Neural cell (in vitro differentiated cells): Measurements from ENCODE around the gene NRIP3. TPM values are rescaled to one million over a fixed set of nuclear protein-coding genes. Genes with fewer than 3 reads are reported as not detected.

ENCODE experiments used
- H2AFZ ChIP-seq: fragments of 200-600, 300-800 bp; sonication (generic), shearing (Covaris generic); 2 replicates; pipeline ENCODE4 v1.6.0; 2014; ENCODE audit warnings: low read depth, mild to moderate bottlenecking, antibody characterized with exemption, low read length, moderate library complexity
- H3F3A ChIP-seq: fragments of 200-600 bp; shearing (Covaris generic); 2 replicates; pipeline ENCODE4 v1.6.1; 2016; ENCODE audit warnings: mild to moderate bottlenecking, moderate library complexity, mixed read lengths, antibody characterized with exemption, low read length; ENCODE audit not compliant: insufficient read depth, poor library complexity, severe bottlenecking
- H3K27ac ChIP-seq: fragments of 200-600, 300-800 bp; sonication (generic), shearing (Covaris generic); 2 replicates; pipeline ENCODE4 v1.5.1; 2014; ENCODE audit warnings: mild to moderate bottlenecking, low read length, moderate library complexity
- H3K27me3 ChIP-seq: fragments of 300-800, 200-600 bp; sonication (generic), shearing (Covaris generic); 2 replicates; pipeline ENCODE4 v1.6.0; 2014; ENCODE audit warnings: mild to moderate bottlenecking, low read depth, low read length, moderate library complexity; ENCODE audit not compliant: insufficient read depth
- H3K36me3 ChIP-seq: fragments of 300-800, 200-600 bp; sonication (generic), shearing (Covaris generic); 2 replicates; pipeline ENCODE4 v1.5.1; 2014; ENCODE audit warnings: mild to moderate bottlenecking, antibody characterized with exemption, low read length, moderate library complexity; ENCODE audit not compliant: insufficient read depth
- H3K4me2 ChIP-seq: fragments of 300-800, 200-600 bp; sonication (generic), shearing (Covaris generic); 2 replicates; pipeline ENCODE4 v1.6.0; 2014; ENCODE audit warnings: mild to moderate bottlenecking, low read length
- H3K4me3 ChIP-seq: fragments of 300-800, 200-600 bp; sonication (generic), shearing (Covaris generic); 2 replicates; pipeline ENCODE4 v1.5.1; 2014; ENCODE audit warnings: mild to moderate bottlenecking, low read length, moderate library complexity
- H3K79me2 ChIP-seq: fragments of 200-600 bp; shearing (Covaris generic); replicated peaks from 2 replicates; pipeline ENCODE4 v1.6.0; 2014; ENCODE audit warnings: mild to moderate bottlenecking, low read length, moderate library complexity; ENCODE audit not compliant: insufficient read depth
- H3K9ac ChIP-seq: fragments of 300-800, 200-600 bp; sonication (generic), shearing (Covaris generic); 2 replicates; pipeline ENCODE4 v1.6.1; 2016; ENCODE audit warnings: mild to moderate bottlenecking, low read length, mixed read lengths
- H3K9me2 ChIP-seq: fragments of 200-600 bp; shearing (Covaris generic); 2 replicates; pipeline ENCODE4 v1.6.1; 2016; ENCODE audit warnings: mild to moderate bottlenecking, low read length, mixed read lengths; ENCODE audit not compliant: insufficient read depth
- H3K9me3 ChIP-seq: fragments of 200-600, 300-800 bp; sonication (generic), shearing (Covaris generic); 2 replicates; pipeline ENCODE4 v1.6.1; 2016; ENCODE audit warnings: mild to moderate bottlenecking, mixed run types, low read length, moderate library complexity, mixed read lengths
- H4K20me1 ChIP-seq: fragments of 200-600 bp; shearing (Covaris generic); 2 replicates; pipeline ENCODE4 v1.6.1; 2016; ENCODE audit warnings: mild to moderate bottlenecking, mixed run types; ENCODE audit not compliant: insufficient read depth
- CTCF ChIP-seq: fragments of 450-650 bp; IDR thresholded peaks from 2 replicates; pipeline ENCODE4 v1.5.1; 2014; ENCODE audit warnings: antibody characterized with exemption, mild to moderate bottlenecking, moderate library complexity; ENCODE audit not compliant: poor library complexity, severe bottlenecking
- EP300 ChIP-seq: fragments of 450-650 bp; conservative IDR thresholded peaks from 2 replicates; pipeline ENCODE4 v1.6.1; 2014; ENCODE audit warnings: antibody characterized with exemption, mild to moderate bottlenecking, moderate library complexity; ENCODE audit not compliant: poor library complexity, severe bottlenecking
- EZH2 ChIP-seq: fragments of 200-600, 300-800 bp; shearing (Covaris generic), sonication (generic); IDR thresholded peaks from 2 replicates; pipeline ENCODE4 v1.6.1; 2014; ENCODE audit warnings: antibody characterized with exemption, low read length, borderline replicate concordance, mild to moderate bottlenecking; ENCODE audit not compliant: insufficient read depth, poor library complexity, severe bottlenecking
- MXI1 ChIP-seq: fragments of 450-650 bp; conservative IDR thresholded peaks from 2 replicates; pipeline ENCODE4 v1.6.1; 2014; ENCODE audit warnings: antibody characterized with exemption, mild to moderate bottlenecking; ENCODE audit not compliant: poor library complexity, severe bottlenecking
- POLR2AphosphoS5 ChIP-seq: IDR thresholded peaks from 2 replicates; pipeline ENCODE4 v1.6.1; 2012
- RAD21 ChIP-seq: fragments of 450-650 bp; conservative IDR thresholded peaks from 2 replicates; pipeline ENCODE4 v1.6.1; 2014; ENCODE audit warnings: antibody characterized with exemption, mild to moderate bottlenecking, moderate library complexity
- REST ChIP-seq: IDR thresholded peaks from 2 replicates; pipeline ENCODE4 v1.6.1; 2012; ENCODE audit warnings: borderline replicate concordance
- SMC3 ChIP-seq: fragments of 450-650 bp; conservative IDR thresholded peaks from 2 replicates; pipeline ENCODE4 v1.6.1; 2014; ENCODE audit warnings: antibody characterized with exemption, mild to moderate bottlenecking, moderate library complexity; ENCODE audit not compliant: poor library complexity
- TAF1 ChIP-seq: IDR thresholded peaks from 2 replicates; pipeline ENCODE4 v1.6.1; 2012; ENCODE audit warnings: low read depth
- polyA plus RNA-seq: library from polyadenylated mRNA; depleted of rRNA; stranded (reverse); fragments of >200 nt; gene quantifications from 2 replicates; pipeline ENCODE4 v1.2.3, GENCODE V29; 2014

The NRIP3 gene
- polyA plus RNA-seq, 1 donor from 2014 or later = 8.8 TPM

- H2AFZ ChIP-seq = no peak overlapping the region
- TF ChIP-seq MXI1 (no peak), POLR2AphosphoS5 (no peak), CTCF (no peak), EZH2 (no peak), EP300 (no peak), RAD21 (no peak), REST (no peak), SMC3 (no peak), TAF1 (no peak)
- H3K27me3 ChIP-seq = peaks cover 17% of the 10 kb centered on the region
- no peaks in the 10 kb centered on the region for H3K79me2 ChIP-seq
- H3K9ac ChIP-seq = no peak overlapping the region
- no peak overlapping the region for H3K27ac ChIP-seq
- no peak overlapping the region for H3K4me3 ChIP-seq
- no peaks in the 10 kb centered on the region for H4K20me1 ChIP-seq
- H3K4me2 ChIP-seq = no peak overlapping the region
- H3F3A ChIP-seq = no peaks in the 10 kb centered on the region
- H3K36me3 ChIP-seq = no peaks in the 10 kb centered on the region
- no peaks in the 10 kb centered on the region for H3K9me2 ChIP-seq
- no peaks in the 10 kb centered on the region for H3K9me3 ChIP-seq
Observed at GRCh38 chr11:8997451-8997850, 6.3 kb downstream of the NRIP3 start.

- no peaks in the 10 kb centered on the region for H3K9me2 ChIP-seq
- H3K27ac ChIP-seq = no peak overlapping the region
- no peak overlapping the region for H3K4me2 ChIP-seq
- no peaks in the 10 kb centered on the region for H4K20me1 ChIP-seq
- no peak overlapping the region for H2AFZ ChIP-seq
- TF ChIP-seq SMC3 (no peak), TAF1 (no peak), MXI1 (no peak), CTCF (no peak), EP300 (no peak), RAD21 (no peak), REST (no peak), EZH2 (no peak), POLR2AphosphoS5 (no peak)
- no peak overlapping the region for H3K4me3 ChIP-seq
- no peaks in the 10 kb centered on the region for H3K27me3 ChIP-seq
- no peaks in the 10 kb centered on the region for H3K9me3 ChIP-seq
- no peak overlapping the region for H3K9ac ChIP-seq
- no peaks in the 10 kb centered on the region for H3K36me3 ChIP-seq
- H3K79me2 ChIP-seq = no peaks in the 10 kb centered on the region
- H3F3A ChIP-seq = no peaks in the 10 kb centered on the region
Observed at GRCh38 chr11:8989453-8989852, 14.3 kb downstream of the NRIP3 start.
